Kidney (tissue), 14 donors: ENCODE results near the gene NHSL1. TPM values are rescaled to one million over a fixed set of nuclear protein-coding genes. Genes with fewer than 3 reads are reported as not detected.

ENCODE experiments used
- DNase-seq, 5 donors: peaks; one replicate each; pipeline ENCODE4 v3.0.0-alpha.2; 2013 to 2020
- FAIRE-seq: peaks from 2 replicates; lab custom pipeline; 2012; peaks lifted over from hg19 to GRCh38; lab: Jason Lieb, UNC
- H3K27ac ChIP-seq, 2 donors: one replicate each; pipeline ENCODE4 v1.7.0; 2013; ENCODE audit warnings: low read depth in 2 of 2, low read length in 2 of 2, inconsistent platforms in 1 of 2
- H3K27me3 ChIP-seq: one replicate; pipeline ENCODE4 v1.7.1; 2013; ENCODE audit warnings: low read length, inconsistent platforms; ENCODE audit not compliant: control insufficient read depth, insufficient read depth
- H3K36me3 ChIP-seq, 3 donors: one replicate each; pipeline versions ENCODE4 v1.7.0 to v1.7.1; 2013; ENCODE audit warnings: low read length in 3 of 3, control low read depth in 1 of 3, inconsistent platforms in 1 of 3; ENCODE audit not compliant: insufficient read depth in 3 of 3, control insufficient read depth in 2 of 3
- H3K4me1 ChIP-seq, 3 donors: one replicate each; pipeline versions ENCODE4 v1.7.0 to v1.7.1; 2013; ENCODE audit warnings: low read length in 3 of 3, inconsistent platforms in 1 of 3, low read depth in 1 of 3; ENCODE audit not compliant: control insufficient read depth in 2 of 3, insufficient read depth in 2 of 3
- H3K4me3 ChIP-seq, 3 donors: one replicate each; pipeline versions ENCODE4 v1.7.0 to v1.8.1; 2013; ENCODE audit warnings: low read length in 3 of 3, control low read depth in 1 of 3, inconsistent platforms in 1 of 3
- H3K9ac ChIP-seq, 3 donors: one replicate each; pipeline versions ENCODE4 v1.7.0 to v1.7.1; 2013; ENCODE audit warnings: low read length in 3 of 3, control low read depth in 1 of 3, inconsistent platforms in 1 of 3
- H3K9me3 ChIP-seq, 3 donors: one replicate each; pipeline versions ENCODE4 v1.7.0 to v1.7.1; 2013; ENCODE audit warnings: low read length in 3 of 3, control low read depth in 1 of 3, inconsistent platforms in 1 of 3; ENCODE audit not compliant: control insufficient read depth in 2 of 3, insufficient read depth in 1 of 3
- CTCF ChIP-seq: IDR thresholded peaks from 3 replicates; pipeline ENCODE4 v1.5.1; 2012; ENCODE audit warnings: mild to moderate bottlenecking, moderate library complexity, borderline replicate concordance; ENCODE audit not compliant: insufficient read depth; ENCODE audit errors: extremely low read depth
- intact Hi-C: fragments of 100-400 bp; cut with DNase I; formaldehyde crosslinking; loops from one replicate; pipeline ENCODE4 v1.11.1; 2022
- polyA plus RNA-seq: library from polyadenylated mRNA; stranded (reverse); fragments of 350-450 nt; fragmentation: Illumina TruSeq; extraction: RNeasy Lipid Tissue Mini Kit (QIAGEN cat#74804); gene quantifications from one replicate; pipeline ENCODE4 v1.2.3, GENCODE V29; 2014; ENCODE audit warnings: low read depth, low replicate concordance; ENCODE audit not compliant: insufficient read depth
- total RNA-seq: library from RNA; stranded (reverse); fragmentation: NEBNext Ultra II Directional; extraction: Animal tissue kit (Norgen Biotek cat#: 25700); gene quantifications from one replicate; pipeline ENCODE4 v1.2.1, GENCODE V29; 2021
- donor health status: control.
- donor health status: control.
- donor health status: control.
- donor health status: control.
- donor health status: control.
- donor health status: DM: yes; HTN: yes; CAD: no.
- donor health status: Normal renal cell carcinoma (clear cell type).

NHSL1 gene
- total and polyA plus RNA-seq, 2 donors from 2014 or later: 4.4 to 31.4 TPM

DNA sequence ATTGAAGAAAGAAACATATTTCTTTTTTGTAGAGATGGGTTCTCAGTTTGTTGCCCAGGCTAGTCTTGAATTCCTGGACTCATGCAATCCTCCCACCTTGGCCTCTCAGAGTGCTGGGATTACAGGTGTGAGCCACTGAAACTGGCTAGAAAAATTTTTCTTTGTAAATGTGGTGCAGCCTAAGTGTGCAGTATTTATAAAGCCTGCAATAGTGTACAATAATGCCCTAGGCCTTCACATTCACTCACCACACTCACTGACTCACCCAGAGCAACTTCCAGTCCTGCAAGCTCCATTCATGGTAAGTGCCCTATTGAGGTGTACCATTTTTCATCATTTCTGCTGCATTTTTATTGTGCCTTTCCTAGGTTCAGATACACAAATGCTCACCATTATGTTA is 31.4 kb downstream of the NHSL1 start:
- Histone ChIP-seq H3K4me3 (no peak overlapping the region), H3K4me1 (no peaks in the 10 kb centered on the region), H3K36me3 (peaks cover 0 to 11% (median 5%) of the 10 kb centered on the region in 3 donors), H3K9ac (no peak overlapping the region), H3K27ac (no peak overlapping the region), H3K9me3 (no peaks in the 10 kb centered on the region), H3K27me3 (no peaks in the 10 kb centered on the region)
- TF ChIP-seq CTCF: no peak
- DNase-seq (no peak), FAIRE-seq (no peak)
- intact Hi-C loops: no loop called here

DNA sequence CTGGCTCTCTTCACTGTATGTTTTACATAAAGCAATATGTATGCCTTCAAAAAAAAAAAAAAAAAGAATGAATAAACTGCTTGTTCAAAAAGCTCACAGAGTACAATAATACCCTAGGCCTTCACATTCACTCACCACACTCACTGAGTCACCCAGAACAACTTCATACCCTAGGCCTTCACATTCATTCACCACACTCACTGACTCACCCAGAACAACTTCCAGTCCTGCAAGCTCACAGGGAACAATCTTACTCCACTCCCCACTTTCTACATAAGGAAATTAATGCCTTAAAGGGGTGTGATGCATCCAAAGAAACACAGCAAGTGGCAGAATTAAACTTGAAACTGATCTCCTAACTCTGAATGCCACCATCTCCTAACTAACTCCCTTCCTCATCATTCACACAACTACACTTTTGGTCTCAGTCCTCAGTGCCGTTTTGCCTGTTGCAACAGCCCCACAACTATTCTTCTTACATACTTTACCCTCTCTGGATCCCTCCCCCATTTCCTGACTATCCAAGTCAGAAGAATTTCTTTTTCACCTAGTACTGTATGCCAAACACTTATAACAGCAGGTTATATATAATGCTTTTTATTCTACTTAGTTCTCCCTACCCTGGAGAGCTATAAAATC is 34.2 kb downstream of the NHSL1 start:
- Histone ChIP-seq H3K9me3 (no peaks in the 10 kb centered on the region), H3K27ac (no peak overlapping the region), H3K9ac (no peak overlapping the region), H3K36me3 (peaks cover 0 to 11% (median 8%) of the 10 kb centered on the region in 3 donors), H3K27me3 (no peaks in the 10 kb centered on the region), H3K4me3 (no peak overlapping the region), H3K4me1 (no peaks in the 10 kb centered on the region)
- intact Hi-C loops: no loop called here
- no peak for FAIRE-seq
- TF ChIP-seq CTCF: no peak
- DNase-seq: no peak

GRCh38 chr6:138464085-138464484 is 35.2 kb downstream of the NHSL1 start:
- intact Hi-C loops: no loop called here
- no peak for TF ChIP-seq CTCF
- DNase-seq (peak in 1 of 5 donors; percentile 66), FAIRE-seq (no peak)
- no peaks in the 10 kb centered on the region for H3K27me3 ChIP-seq
- H3K4me1 ChIP-seq: no peaks in the 10 kb centered on the region
- peaks cover 0 to 10% (median 8%) of the 10 kb centered on the region in 3 donors for H3K36me3 ChIP-seq
- H3K27ac ChIP-seq: no peak overlapping the region
- H3K4me3 ChIP-seq: no peak overlapping the region
- no peaks in the 10 kb centered on the region for H3K9me3 ChIP-seq
- no peak overlapping the region for H3K9ac ChIP-seq
